Central memory CD4-positive, alpha-beta T cell (primary cell): ENCODE measurements around the gene RHEX.
"Not testable (repeated sequence)": the region's sequence is repeated elsewhere in the genome, so short reads cannot be mapped to it uniquely, and the experiment has no call there.

ENCODE experiments used
- DNase-seq: peaks from one replicate; pipeline ENCODE4 v3.0.0; 2022

RHEX gene

DNA sequence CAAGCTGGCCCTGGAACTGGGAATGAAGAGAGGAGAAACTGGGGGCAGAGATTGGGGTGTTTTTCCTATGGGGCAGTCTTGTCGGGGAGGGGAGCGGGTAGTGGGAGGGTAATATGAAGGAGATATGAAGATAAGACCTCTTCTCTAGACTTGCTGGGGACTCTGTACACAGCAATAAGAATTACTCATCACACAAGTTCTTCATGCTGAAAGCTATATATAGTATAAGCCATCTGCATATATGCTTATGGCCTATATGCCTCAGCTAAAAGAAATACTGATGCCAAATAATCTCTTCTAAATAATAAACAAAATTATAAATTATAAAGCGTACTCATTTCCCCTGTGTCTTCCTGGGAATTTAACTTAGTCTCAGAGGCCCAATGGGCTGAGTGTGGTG is 7.9 kb downstream of the RHEX start:
- DNase-seq, result no peak

DNA sequence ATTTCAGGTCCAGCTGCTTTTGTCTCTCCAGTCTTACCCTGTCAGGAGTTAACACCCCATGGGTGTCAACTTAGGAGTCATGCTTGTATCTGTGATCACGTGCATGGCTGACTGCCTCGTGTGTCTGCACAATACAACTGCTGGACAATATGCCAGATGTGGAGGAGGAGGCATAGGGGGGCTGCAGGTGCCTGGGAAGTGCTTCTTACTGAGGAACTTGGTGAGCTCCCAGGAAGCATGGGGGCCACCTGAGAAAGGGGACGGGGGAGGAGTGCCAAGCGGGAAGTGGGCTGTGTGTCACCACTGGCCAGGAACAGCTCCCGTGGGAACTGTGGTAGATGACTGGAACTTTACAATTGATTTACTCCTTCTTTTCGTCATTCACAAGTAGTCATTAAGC is 9.5 kb downstream of the RHEX start:
- DNase-seq, result no peak

DNA sequence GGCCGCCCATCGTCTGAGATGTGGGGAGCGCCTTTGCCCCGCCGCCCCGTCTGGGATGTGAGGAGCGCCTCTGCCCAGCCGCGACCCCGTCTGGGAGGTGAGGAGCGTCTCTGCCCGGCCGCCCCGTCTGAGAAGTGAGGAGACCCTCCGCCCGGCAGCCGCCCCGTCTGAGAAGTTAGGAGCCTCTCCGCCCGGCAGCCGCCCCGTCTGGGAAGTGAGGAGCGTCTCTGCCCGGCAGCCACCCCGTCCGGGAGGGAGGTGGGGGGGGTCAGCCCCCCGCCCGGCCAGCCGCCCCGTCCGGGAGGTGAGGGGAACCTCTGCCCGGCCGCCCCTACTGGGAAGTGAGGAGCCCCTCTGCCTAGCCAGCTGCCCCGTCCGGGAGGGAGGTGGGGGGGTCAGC is 11.0 kb downstream of the RHEX start:
- not testable (repeated sequence) for DNase-seq

- DNase-seq, result not testable (repeated sequence)
Measured at GRCh38 chr1:206064501-206064900, 11.5 kb downstream of the RHEX start.

GRCh38 chr1:206065547-206066145 is 12.7 kb downstream of the RHEX start:
- DNase-seq, result no peak

- no peak for DNase-seq
Measured at GRCh38 chr1:206066479-206067171, 13.7 kb downstream of the RHEX start.

DNA sequence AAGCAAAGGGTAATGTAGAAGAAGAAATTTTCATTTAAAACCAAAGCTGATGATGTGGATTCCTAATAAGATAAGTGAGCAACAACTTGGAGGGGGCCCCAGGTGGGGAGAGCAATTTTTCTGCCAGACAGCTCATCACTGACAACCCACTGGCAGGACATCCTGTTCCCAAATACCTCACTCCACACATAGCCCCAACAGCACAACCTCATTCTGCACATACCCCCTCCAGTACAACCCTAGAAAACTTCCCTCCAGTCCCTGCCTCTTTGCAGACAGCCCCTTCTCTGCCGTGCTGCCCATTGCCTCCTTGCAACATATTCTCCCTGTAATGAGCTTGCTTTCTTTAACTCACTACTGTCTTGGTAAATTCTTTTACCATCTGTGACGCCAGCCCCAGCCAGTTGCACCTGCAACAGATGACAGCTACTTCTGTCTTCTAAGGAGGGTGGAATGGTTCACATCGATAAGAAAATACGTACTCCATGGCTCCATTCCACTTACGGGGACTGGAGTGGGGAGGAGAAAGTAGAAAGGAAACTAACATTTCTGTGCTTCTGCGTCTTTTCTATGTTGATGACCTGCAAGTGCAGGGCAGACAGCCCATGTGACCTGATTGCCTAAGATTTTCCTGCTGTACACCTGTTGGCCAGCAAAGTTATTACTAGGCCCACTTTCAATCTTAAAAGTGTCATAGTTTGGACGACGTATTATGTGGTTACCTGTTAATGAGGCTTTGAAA is 14.7 kb downstream of the RHEX start:
- DNase-seq, result no peak

DNA sequence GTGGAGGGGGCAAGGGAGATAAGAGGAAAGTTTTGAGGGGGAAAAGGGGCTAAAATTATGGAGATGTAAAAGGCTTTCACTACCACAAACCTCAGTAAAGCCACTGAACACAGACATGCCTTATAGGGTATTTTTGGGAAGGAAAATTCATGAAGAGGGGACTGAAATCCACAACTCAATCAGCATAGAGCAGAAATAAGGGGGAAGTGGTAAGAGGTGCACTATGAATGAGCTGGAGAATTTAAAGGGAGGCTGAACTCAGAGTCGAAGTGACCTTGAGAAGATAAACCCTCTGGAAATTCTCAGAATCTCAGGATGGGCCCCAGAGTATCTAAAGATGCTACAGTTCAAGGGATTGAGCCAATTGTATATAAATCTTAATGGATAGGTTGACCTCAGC is 15.3 kb downstream of the RHEX start:
- no peak for DNase-seq

- DNase-seq, result no peak
Measured at GRCh38 chr1:206070627-206071304, 17.8 kb downstream of the RHEX start.

DNA sequence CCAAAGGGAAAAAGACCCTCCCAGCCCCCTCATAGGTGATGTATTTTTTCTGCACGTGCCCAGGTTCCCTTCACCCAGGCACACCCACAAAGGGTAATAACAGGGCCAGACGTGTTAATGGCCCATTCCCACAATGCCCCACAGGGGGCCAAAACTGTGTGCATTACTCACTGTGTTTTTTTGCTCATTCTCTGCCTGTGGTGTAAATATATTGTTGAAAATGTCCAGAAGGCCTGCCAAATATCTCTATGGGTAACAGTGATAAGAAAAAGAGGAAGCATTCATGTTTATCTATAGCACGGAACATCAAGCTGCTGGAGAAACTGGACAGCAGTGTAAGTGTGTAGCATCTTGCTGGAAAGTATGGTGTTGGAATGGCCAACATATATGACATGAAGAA is 21.9 kb downstream of the RHEX start:
- no peak for DNase-seq

- no peak for DNase-seq
Measured at GRCh38 chr1:206075786-206076755, 23.1 kb downstream of the RHEX start.

DNA sequence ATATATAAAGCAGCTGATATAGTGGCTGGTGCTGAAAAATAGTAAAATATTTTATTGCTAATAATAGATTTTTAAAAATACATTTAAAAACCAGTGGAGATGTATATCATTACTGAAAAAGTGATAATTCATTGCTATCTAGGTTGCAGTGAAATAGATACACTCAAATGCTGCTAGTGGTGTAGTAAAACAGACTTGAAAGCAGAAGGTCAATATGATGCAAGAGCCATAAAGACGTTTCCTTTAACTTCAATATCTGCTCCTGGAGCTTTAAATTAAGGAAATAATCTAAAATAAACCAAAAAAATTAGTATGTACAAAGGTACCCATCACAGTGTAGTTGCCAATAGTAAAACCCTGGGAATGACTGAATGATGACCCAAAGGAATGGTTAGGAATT is 26.2 kb downstream of the RHEX start:
- DNase-seq, result no peak

DNA sequence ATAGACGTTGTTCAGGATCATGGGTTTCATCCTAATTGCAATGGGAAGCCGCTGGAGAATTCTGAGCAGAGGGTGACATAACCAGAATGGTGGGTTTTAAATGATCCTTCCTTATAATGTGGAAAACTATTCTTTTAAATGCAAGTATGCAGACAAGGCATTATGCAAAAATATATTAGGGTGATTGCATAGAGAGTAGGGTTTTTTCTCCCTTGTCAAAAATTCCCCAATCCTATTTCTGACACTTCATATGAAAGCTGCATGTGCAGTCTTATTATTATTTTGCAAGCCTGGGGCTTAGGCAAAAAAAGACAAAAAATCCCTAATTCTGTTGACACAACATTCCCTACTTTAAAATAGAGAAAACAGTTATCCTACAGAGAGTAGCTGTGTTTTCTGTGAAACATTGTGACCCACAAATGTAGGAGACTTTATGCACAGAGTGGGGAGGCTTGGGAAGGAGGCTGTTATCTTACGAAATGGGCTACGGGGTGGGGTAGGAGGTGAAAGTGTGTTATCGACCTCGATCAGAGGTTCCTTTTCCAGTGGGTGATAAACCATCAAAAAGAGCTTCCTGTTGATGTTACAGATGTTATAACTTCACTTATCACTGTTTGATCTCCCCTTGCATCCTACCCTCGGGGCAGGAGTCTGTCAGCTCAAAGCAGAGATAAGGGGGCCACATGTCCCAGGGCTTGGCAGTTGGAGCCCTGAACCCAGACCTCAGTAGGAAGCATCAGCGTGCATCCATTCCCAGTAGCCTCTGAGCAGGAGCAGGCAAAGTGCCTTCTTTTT is 27.2 kb downstream of the RHEX start:
- DNase-seq, result no peak

- DNase-seq, result no peak
Measured at GRCh38 chr1:206081856-206082255, 28.9 kb downstream of the RHEX start.

GRCh38 chr1:206082831-206083695 is 30.1 kb downstream of the RHEX start:
- DNase-seq, result no peak

- DNase-seq, result no peak
Measured at GRCh38 chr1:206083750-206084149, 30.8 kb downstream of the RHEX start.

- DNase-seq, result no peak
Measured at GRCh38 chr1:206087091-206087490, 34.1 kb downstream of the RHEX start.

- no peak for DNase-seq
Measured at GRCh38 chr1:206089341-206089740, 36.4 kb downstream of the RHEX start.

- DNase-seq, result no peak
Measured at GRCh38 chr1:206094024-206094423, 41.1 kb downstream of the RHEX start.

- DNase-seq, result no peak
Measured at GRCh38 chr1:206097381-206097780, 44.4 kb downstream of the RHEX start.
